Measurements from ENCODE around the gene GJA5.

Gene GJA5

GRCh38 chr1:147798731-147799130 is 38.3 kb upstream of the GJA5 start:
- no peak overlapping the region for H3K4me3 ChIP-seq (ENCODE audit: low read length)
- no peak for TF ChIP-seq CTCF (conservative IDR thresholded peaks at IDR 0.05; ENCODE audit: low read depth, low read length)
- DNase-seq (ENCODE audit: low read depth): no peak

DNA sequence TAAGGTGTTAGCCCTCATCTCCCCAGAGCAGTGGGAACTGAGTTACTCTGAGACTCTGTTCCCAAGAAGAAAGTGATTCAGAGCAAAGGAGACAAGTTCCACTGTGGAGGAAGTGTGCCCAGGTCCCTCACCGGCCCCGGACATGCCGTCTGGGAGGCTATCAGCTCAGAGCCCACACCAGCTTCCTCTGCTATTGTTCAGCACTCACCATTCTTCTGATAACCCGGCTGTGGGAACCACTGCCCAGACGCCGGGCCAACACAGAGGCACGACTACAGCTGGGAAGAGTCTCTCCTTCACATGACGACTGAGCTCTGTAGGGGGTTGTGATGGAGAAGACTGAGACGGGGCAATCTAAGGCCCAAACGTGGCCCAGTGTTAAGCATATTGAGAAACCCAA is 34.2 kb upstream of the GJA5 start:
- no peak for TF ChIP-seq CTCF (conservative IDR thresholded peaks at IDR 0.05; ENCODE audit: low read depth, low read length)
- no peak overlapping the region for H3K4me3 ChIP-seq (ENCODE audit: low read length)
- no peak for DNase-seq (ENCODE audit: low read depth)

- no peak for TF ChIP-seq CTCF (conservative IDR thresholded peaks at IDR 0.05; ENCODE audit: low read depth, low read length)
- no peak for DNase-seq (ENCODE audit: low read depth)
- no peak overlapping the region for H3K4me3 ChIP-seq (ENCODE audit: low read length)
Measured at GRCh38 chr1:147791876-147792275, 31.5 kb upstream of the GJA5 start.

GRCh38 chr1:147787765-147788164 is 27.4 kb upstream of the GJA5 start:
- H3K4me3 ChIP-seq (ENCODE audit: low read length): no peak overlapping the region
- no peak for TF ChIP-seq CTCF (conservative IDR thresholded peaks at IDR 0.05; ENCODE audit: low read depth, low read length)
- DNase-seq (ENCODE audit: low read depth): no peak

DNA sequence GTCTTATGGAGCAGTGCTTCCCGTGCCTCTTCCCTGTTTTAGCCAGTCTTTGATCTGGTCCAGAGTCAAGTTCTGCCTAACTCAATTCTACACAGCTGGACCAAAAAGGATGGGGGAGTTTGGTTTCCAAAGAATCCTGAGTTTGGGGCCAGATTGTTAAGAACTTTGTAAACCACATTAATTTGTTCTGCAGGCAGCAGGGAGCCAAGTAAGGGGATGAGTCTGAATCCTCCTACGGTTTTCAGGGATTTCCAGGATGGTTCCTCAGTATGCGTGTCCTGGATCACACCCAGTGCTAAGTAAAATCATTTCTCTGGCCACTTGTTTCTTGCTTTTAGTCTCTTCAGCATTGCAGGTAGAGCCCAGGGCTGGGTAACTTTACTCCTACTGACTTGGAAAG is 26.1 kb upstream of the GJA5 start:
- no peak for DNase-seq (ENCODE audit: low read depth)
- no peak for TF ChIP-seq CTCF (conservative IDR thresholded peaks at IDR 0.05; ENCODE audit: low read depth, low read length)
- no peak overlapping the region for H3K4me3 ChIP-seq (ENCODE audit: low read length)

GRCh38 chr1:147785794-147786506 is 25.5 kb upstream of the GJA5 start:
- no peak overlapping the region for H3K4me3 ChIP-seq (ENCODE audit: low read length)
- no peak for TF ChIP-seq CTCF (conservative IDR thresholded peaks at IDR 0.05; ENCODE audit: low read depth, low read length)
- no peak for DNase-seq (ENCODE audit: low read depth)

GRCh38 chr1:147784941-147785340 is 24.5 kb upstream of the GJA5 start:
- no peak for DNase-seq (ENCODE audit: low read depth)
- H3K4me3 ChIP-seq (ENCODE audit: low read length): no peak overlapping the region
- TF ChIP-seq CTCF (conservative IDR thresholded peaks at IDR 0.05; ENCODE audit: low read depth, low read length): no peak
